Measurements from ENCODE around the gene LRRN3.

DNA sequence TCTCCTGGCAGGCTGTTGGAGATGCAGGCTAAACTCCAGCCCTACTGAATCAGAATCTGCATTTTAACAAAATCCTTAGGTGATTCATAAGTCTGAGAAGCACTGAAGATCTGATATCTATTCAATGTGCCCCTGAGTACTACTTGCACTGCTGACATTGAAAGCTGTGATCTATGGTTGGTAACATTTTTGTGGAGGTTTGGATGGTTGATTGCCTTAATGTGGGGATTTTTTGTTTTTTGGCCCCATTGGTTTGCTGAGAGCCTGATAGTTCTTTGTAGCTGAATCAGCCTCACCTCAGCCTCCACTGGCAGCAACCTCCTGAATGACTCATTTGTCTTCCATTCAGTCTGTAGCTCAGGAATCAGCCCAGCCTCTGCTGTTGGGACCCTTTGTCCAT lies 14.7 kb upstream of the LRRN3 start:
- TF ChIP-seq EZH2phosphoT487 (IDR thresholded peaks at IDR 0.05; ENCODE audit: low read depth) = no peak
- TF ChIP-seq CTCF (IDR thresholded peaks at IDR 0.05; ENCODE audit: low read depth, low read length) = no peak
